ENCODE measurements around the gene ILDR1.

ILDR1 gene

GRCh38 chr3:122000936-122001605 lies 21.0 kb downstream of the ILDR1 start:
- DNase-seq (ENCODE audit: low read depth), result no peak
- H3K27me3 ChIP-seq (replicated peaks; ENCODE audit: control insufficient read depth, insufficient read depth, low read length), result no peaks in the 10 kb centered on the region
- no peak overlapping the region for H3K4me3 ChIP-seq (ENCODE audit: low read length)
- H3K36me3 ChIP-seq (ENCODE audit: control insufficient read depth, insufficient read depth, low read length, severe bottlenecking), result no peaks in the 10 kb centered on the region
- no peak overlapping the region for H3K9ac ChIP-seq (ENCODE audit: low read length)
- H3K4me1 ChIP-seq (ENCODE audit: control insufficient read depth, insufficient read depth, low read length), result no peaks in the 10 kb centered on the region
- H3K9me3 ChIP-seq (ENCODE audit: control insufficient read depth, low read length), result no peaks in the 10 kb centered on the region

DNA sequence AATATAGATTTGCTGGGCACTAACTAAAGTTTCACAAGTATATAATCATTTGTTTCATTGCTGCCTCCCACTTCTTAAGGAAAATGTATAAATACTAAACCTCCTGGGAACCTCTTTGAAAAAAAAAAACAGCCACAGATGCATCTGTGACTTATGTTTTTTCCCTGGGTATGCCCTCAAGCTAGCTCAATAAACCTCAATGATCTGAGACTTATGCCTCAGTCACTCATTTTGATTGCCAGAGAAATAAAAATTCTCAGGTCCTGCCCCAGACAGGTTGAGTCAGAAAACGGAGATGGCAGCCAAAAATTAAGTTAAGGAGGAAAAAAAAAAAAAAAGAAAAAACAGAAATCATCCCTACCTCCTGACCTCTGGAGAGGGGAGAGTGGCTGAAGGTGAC lies 22.1 kb downstream of the ILDR1 start:
- no peaks in the 10 kb centered on the region for H3K27me3 ChIP-seq (replicated peaks; ENCODE audit: control insufficient read depth, insufficient read depth, low read length)
- no peak overlapping the region for H3K4me3 ChIP-seq (ENCODE audit: low read length)
- H3K9me3 ChIP-seq (ENCODE audit: control insufficient read depth, low read length), result no peaks in the 10 kb centered on the region
- no peak overlapping the region for H3K9ac ChIP-seq (ENCODE audit: low read length)
- no peaks in the 10 kb centered on the region for H3K4me1 ChIP-seq (ENCODE audit: control insufficient read depth, insufficient read depth, low read length)
- no peaks in the 10 kb centered on the region for H3K36me3 ChIP-seq (ENCODE audit: control insufficient read depth, insufficient read depth, low read length, severe bottlenecking)
- no peak for DNase-seq (ENCODE audit: low read depth)

- H3K9ac ChIP-seq (ENCODE audit: low read length), result no peak overlapping the region
- no peak for DNase-seq (ENCODE audit: low read depth)
- no peaks in the 10 kb centered on the region for H3K4me1 ChIP-seq (ENCODE audit: control insufficient read depth, insufficient read depth, low read length)
- no peak overlapping the region for H3K4me3 ChIP-seq (ENCODE audit: low read length)
- no peaks in the 10 kb centered on the region for H3K36me3 ChIP-seq (ENCODE audit: control insufficient read depth, insufficient read depth, low read length, severe bottlenecking)
- H3K27me3 ChIP-seq (replicated peaks; ENCODE audit: control insufficient read depth, insufficient read depth, low read length), result no peaks in the 10 kb centered on the region
- H3K9me3 ChIP-seq (ENCODE audit: control insufficient read depth, low read length), result no peaks in the 10 kb centered on the region
Observed at GRCh38 chr3:121998611-121999473, 23.2 kb downstream of the ILDR1 start.

GRCh38 chr3:121998030-121998580 lies 23.9 kb downstream of the ILDR1 start:
- no peak overlapping the region for H3K9ac ChIP-seq (ENCODE audit: low read length)
- H3K36me3 ChIP-seq (ENCODE audit: control insufficient read depth, insufficient read depth, low read length, severe bottlenecking), result no peaks in the 10 kb centered on the region
- H3K4me1 ChIP-seq (ENCODE audit: control insufficient read depth, insufficient read depth, low read length), result no peaks in the 10 kb centered on the region
- no peak overlapping the region for H3K4me3 ChIP-seq (ENCODE audit: low read length)
- H3K27me3 ChIP-seq (replicated peaks; ENCODE audit: control insufficient read depth, insufficient read depth, low read length), result no peaks in the 10 kb centered on the region
- H3K9me3 ChIP-seq (ENCODE audit: control insufficient read depth, low read length), result no peaks in the 10 kb centered on the region
- DNase-seq (ENCODE audit: low read depth), result no peak

DNA sequence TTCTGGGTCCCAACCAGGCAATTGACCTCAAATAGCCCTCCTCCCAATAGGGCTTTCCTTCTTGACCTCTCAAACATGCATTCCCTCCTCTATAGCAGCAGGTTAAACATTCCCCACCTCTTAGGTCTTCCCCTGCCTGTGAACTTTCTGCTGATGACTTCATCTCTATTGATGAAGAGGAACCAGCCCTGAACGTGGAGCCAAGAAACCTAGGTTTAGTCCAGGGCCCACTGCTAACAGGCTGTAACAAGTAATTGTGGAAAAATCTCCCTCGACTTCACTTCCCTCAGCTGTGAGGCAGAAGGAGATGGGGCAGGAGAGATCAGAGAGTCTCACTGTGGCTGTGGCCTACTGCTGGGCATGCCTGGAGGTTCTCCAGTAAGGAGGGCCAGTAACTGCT lies 24.7 kb downstream of the ILDR1 start:
- DNase-seq (ENCODE audit: low read depth), result no peak
- Histone ChIP-seq H3K27me3 (replicated peaks; ENCODE audit: control insufficient read depth, insufficient read depth, low read length) (no peaks in the 10 kb centered on the region), H3K9ac (ENCODE audit: low read length) (no peak overlapping the region), H3K4me3 (ENCODE audit: low read length) (no peak overlapping the region), H3K4me1 (ENCODE audit: control insufficient read depth, insufficient read depth, low read length) (no peaks in the 10 kb centered on the region), H3K36me3 (ENCODE audit: control insufficient read depth, insufficient read depth, low read length, severe bottlenecking) (no peaks in the 10 kb centered on the region), H3K9me3 (ENCODE audit: control insufficient read depth, low read length) (no peaks in the 10 kb centered on the region)

GRCh38 chr3:121996441-121996840 lies 25.6 kb downstream of the ILDR1 start:
- Histone ChIP-seq H3K36me3 (ENCODE audit: control insufficient read depth, insufficient read depth, low read length, severe bottlenecking) (no peaks in the 10 kb centered on the region), H3K9me3 (ENCODE audit: control insufficient read depth, low read length) (no peaks in the 10 kb centered on the region), H3K27me3 (replicated peaks; ENCODE audit: control insufficient read depth, insufficient read depth, low read length) (no peaks in the 10 kb centered on the region), H3K4me1 (ENCODE audit: control insufficient read depth, insufficient read depth, low read length) (no peaks in the 10 kb centered on the region), H3K9ac (ENCODE audit: low read length) (no peak overlapping the region), H3K4me3 (ENCODE audit: low read length) (no peak overlapping the region)
- no peak for DNase-seq (ENCODE audit: low read depth)

DNA sequence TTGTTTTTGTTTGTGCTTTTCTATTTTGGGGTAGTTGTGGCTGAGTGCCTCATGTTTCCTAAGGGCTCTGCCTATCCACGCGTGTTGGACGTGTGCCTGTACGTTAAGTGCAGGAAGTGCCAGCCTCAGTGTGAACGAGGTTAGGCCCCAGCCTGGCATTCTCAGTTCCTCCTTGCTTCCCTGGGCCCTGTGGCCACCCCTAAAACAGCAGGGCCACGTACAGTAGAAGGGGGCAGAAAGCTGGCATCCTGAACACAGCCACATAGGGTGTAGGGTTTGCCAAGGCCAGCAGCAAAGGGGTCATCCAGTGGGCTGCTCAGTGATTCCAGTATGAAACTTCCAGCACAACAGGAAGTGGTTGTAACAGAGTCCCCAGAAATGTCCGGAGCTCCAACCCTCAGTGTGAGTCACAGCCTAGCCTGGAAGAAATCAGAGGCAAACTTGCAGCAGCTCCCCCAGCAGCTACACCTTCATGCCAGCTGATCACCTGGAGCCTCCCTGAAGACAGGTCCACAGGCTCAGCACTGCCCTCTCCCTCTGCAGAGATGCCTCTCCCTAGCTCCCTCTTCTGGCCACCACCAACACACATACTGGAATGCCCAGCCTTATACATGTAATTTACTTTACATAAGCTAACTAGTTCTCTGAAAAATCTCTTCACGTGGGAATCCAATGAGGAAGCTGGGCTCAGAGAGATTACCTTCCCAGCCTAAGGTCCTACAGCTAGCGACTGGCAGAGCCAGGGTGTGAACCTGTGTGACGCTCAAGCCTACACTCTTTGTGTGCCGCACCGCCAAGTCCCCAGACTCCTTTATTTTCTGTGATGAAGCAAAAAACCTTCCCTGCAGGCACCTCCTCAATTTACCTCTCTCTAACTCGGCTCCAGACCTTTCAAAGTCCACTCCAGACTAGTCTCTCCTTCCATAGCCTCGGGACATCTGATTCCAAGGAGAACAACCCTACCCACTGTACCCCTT lies 26.6 kb downstream of the ILDR1 start:
- no peaks in the 10 kb centered on the region for H3K27me3 ChIP-seq (replicated peaks; ENCODE audit: control insufficient read depth, insufficient read depth, low read length)
- H3K36me3 ChIP-seq (ENCODE audit: control insufficient read depth, insufficient read depth, low read length, severe bottlenecking), result no peaks in the 10 kb centered on the region
- H3K9ac ChIP-seq (ENCODE audit: low read length), result no peak overlapping the region
- H3K4me1 ChIP-seq (ENCODE audit: control insufficient read depth, insufficient read depth, low read length), result no peaks in the 10 kb centered on the region
- no peaks in the 10 kb centered on the region for H3K9me3 ChIP-seq (ENCODE audit: control insufficient read depth, low read length)
- H3K4me3 ChIP-seq (ENCODE audit: low read length), result no peak overlapping the region
- DNase-seq (ENCODE audit: low read depth), result peak; percentile 48

DNA sequence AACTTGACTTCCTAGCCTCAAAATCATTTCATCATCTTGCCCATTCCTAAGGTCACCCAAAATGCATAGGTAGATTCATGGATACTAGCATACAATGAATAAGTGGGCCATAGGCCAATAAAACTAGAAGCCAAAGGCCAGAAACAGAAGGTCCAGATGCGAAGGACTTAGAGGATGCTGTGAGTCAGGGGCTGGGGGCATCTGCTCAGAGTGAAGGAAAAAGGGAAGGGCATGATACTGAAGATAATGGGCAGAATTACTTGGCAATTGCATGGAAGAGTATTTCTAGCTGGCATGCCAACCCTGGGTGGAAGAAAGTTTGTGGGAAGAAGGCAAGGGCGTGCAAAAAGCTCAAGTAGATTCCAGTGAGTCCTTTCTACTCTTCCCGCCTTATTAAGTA lies 27.5 kb downstream of the ILDR1 start:
- Histone ChIP-seq H3K36me3 (ENCODE audit: control insufficient read depth, insufficient read depth, low read length, severe bottlenecking) (no peaks in the 10 kb centered on the region), H3K9me3 (ENCODE audit: control insufficient read depth, low read length) (no peaks in the 10 kb centered on the region), H3K27me3 (replicated peaks; ENCODE audit: control insufficient read depth, insufficient read depth, low read length) (no peaks in the 10 kb centered on the region), H3K4me1 (ENCODE audit: control insufficient read depth, insufficient read depth, low read length) (no peaks in the 10 kb centered on the region), H3K9ac (ENCODE audit: low read length) (no peak overlapping the region), H3K4me3 (ENCODE audit: low read length) (no peak overlapping the region)
- no peak for DNase-seq (ENCODE audit: low read depth)

- DNase-seq (ENCODE audit: low read depth), result no peak
- H3K9me3 ChIP-seq (ENCODE audit: control insufficient read depth, low read length), result no peaks in the 10 kb centered on the region
- no peaks in the 10 kb centered on the region for H3K4me1 ChIP-seq (ENCODE audit: control insufficient read depth, insufficient read depth, low read length)
- H3K36me3 ChIP-seq (ENCODE audit: control insufficient read depth, insufficient read depth, low read length, severe bottlenecking), result no peaks in the 10 kb centered on the region
- H3K27me3 ChIP-seq (replicated peaks; ENCODE audit: control insufficient read depth, insufficient read depth, low read length), result no peaks in the 10 kb centered on the region
- no peak overlapping the region for H3K4me3 ChIP-seq (ENCODE audit: low read length)
- H3K9ac ChIP-seq (ENCODE audit: low read length), result no peak overlapping the region
Observed at GRCh38 chr3:121992601-121993560, 29.2 kb downstream of the ILDR1 start.

GRCh38 chr3:121989943-121990342 lies 32.1 kb downstream of the ILDR1 start:
- no peak for DNase-seq (ENCODE audit: low read depth)
- Histone ChIP-seq H3K4me1 (ENCODE audit: control insufficient read depth, insufficient read depth, low read length) (no peaks in the 10 kb centered on the region), H3K9me3 (ENCODE audit: control insufficient read depth, low read length) (peaks cover under 1% of the 10 kb centered on the region), H3K36me3 (ENCODE audit: control insufficient read depth, insufficient read depth, low read length, severe bottlenecking) (no peaks in the 10 kb centered on the region), H3K4me3 (ENCODE audit: low read length) (no peak overlapping the region), H3K9ac (ENCODE audit: low read length) (no peak overlapping the region), H3K27me3 (replicated peaks; ENCODE audit: control insufficient read depth, insufficient read depth, low read length) (no peaks in the 10 kb centered on the region)
